Neural cell (in vitro differentiated cells): ENCODE data around the gene GPSM1. TPM values are rescaled to one million over a fixed set of nuclear protein-coding genes. Genes with fewer than 3 reads are reported as not detected.
"Not testable (repeated sequence)": the region's sequence is repeated elsewhere in the genome, so short reads cannot be mapped to it uniquely, and the experiment has no call there.

Experiments
- H2AFZ ChIP-seq: fragments of 200-600, 300-800 bp; sonication (generic), shearing (Covaris generic); 2 replicates; pipeline ENCODE4 v1.6.0; 2014; ENCODE audit warnings: low read depth, mild to moderate bottlenecking, antibody characterized with exemption, low read length, moderate library complexity
- H3F3A ChIP-seq: fragments of 200-600 bp; shearing (Covaris generic); 2 replicates; pipeline ENCODE4 v1.6.1; 2016; ENCODE audit warnings: mild to moderate bottlenecking, moderate library complexity, mixed read lengths, antibody characterized with exemption, low read length; ENCODE audit not compliant: insufficient read depth, poor library complexity, severe bottlenecking
- H3K27ac ChIP-seq: fragments of 200-600, 300-800 bp; sonication (generic), shearing (Covaris generic); 2 replicates; pipeline ENCODE4 v1.5.1; 2014; ENCODE audit warnings: mild to moderate bottlenecking, low read length, moderate library complexity
- H3K27me3 ChIP-seq: fragments of 300-800, 200-600 bp; sonication (generic), shearing (Covaris generic); 2 replicates; pipeline ENCODE4 v1.6.0; 2014; ENCODE audit warnings: mild to moderate bottlenecking, low read depth, low read length, moderate library complexity; ENCODE audit not compliant: insufficient read depth
- H3K36me3 ChIP-seq: fragments of 300-800, 200-600 bp; sonication (generic), shearing (Covaris generic); 2 replicates; pipeline ENCODE4 v1.5.1; 2014; ENCODE audit warnings: mild to moderate bottlenecking, antibody characterized with exemption, low read length, moderate library complexity; ENCODE audit not compliant: insufficient read depth
- H3K4me2 ChIP-seq: fragments of 300-800, 200-600 bp; sonication (generic), shearing (Covaris generic); 2 replicates; pipeline ENCODE4 v1.6.0; 2014; ENCODE audit warnings: mild to moderate bottlenecking, low read length
- H3K4me3 ChIP-seq: fragments of 300-800, 200-600 bp; sonication (generic), shearing (Covaris generic); 2 replicates; pipeline ENCODE4 v1.5.1; 2014; ENCODE audit warnings: mild to moderate bottlenecking, low read length, moderate library complexity
- H3K79me2 ChIP-seq: fragments of 200-600 bp; shearing (Covaris generic); replicated peaks from 2 replicates; pipeline ENCODE4 v1.6.0; 2014; ENCODE audit warnings: mild to moderate bottlenecking, low read length, moderate library complexity; ENCODE audit not compliant: insufficient read depth
- H3K9ac ChIP-seq: fragments of 300-800, 200-600 bp; sonication (generic), shearing (Covaris generic); 2 replicates; pipeline ENCODE4 v1.6.1; 2016; ENCODE audit warnings: mild to moderate bottlenecking, low read length, mixed read lengths
- H3K9me2 ChIP-seq: fragments of 200-600 bp; shearing (Covaris generic); 2 replicates; pipeline ENCODE4 v1.6.1; 2016; ENCODE audit warnings: mild to moderate bottlenecking, low read length, mixed read lengths; ENCODE audit not compliant: insufficient read depth
- H3K9me3 ChIP-seq: fragments of 200-600, 300-800 bp; sonication (generic), shearing (Covaris generic); 2 replicates; pipeline ENCODE4 v1.6.1; 2016; ENCODE audit warnings: mild to moderate bottlenecking, mixed run types, low read length, moderate library complexity, mixed read lengths
- H4K20me1 ChIP-seq: fragments of 200-600 bp; shearing (Covaris generic); 2 replicates; pipeline ENCODE4 v1.6.1; 2016; ENCODE audit warnings: mild to moderate bottlenecking, mixed run types; ENCODE audit not compliant: insufficient read depth
- EP300 ChIP-seq: fragments of 450-650 bp; conservative IDR thresholded peaks from 2 replicates; pipeline ENCODE4 v1.6.1; 2014; ENCODE audit warnings: antibody characterized with exemption, mild to moderate bottlenecking, moderate library complexity; ENCODE audit not compliant: poor library complexity, severe bottlenecking
- EZH2 ChIP-seq: fragments of 200-600, 300-800 bp; shearing (Covaris generic), sonication (generic); IDR thresholded peaks from 2 replicates; pipeline ENCODE4 v1.6.1; 2014; ENCODE audit warnings: antibody characterized with exemption, low read length, borderline replicate concordance, mild to moderate bottlenecking; ENCODE audit not compliant: insufficient read depth, poor library complexity, severe bottlenecking
- MXI1 ChIP-seq: fragments of 450-650 bp; conservative IDR thresholded peaks from 2 replicates; pipeline ENCODE4 v1.6.1; 2014; ENCODE audit warnings: antibody characterized with exemption, mild to moderate bottlenecking; ENCODE audit not compliant: poor library complexity, severe bottlenecking
- POLR2AphosphoS5 ChIP-seq: IDR thresholded peaks from 2 replicates; pipeline ENCODE4 v1.6.1; 2012
- RAD21 ChIP-seq: fragments of 450-650 bp; conservative IDR thresholded peaks from 2 replicates; pipeline ENCODE4 v1.6.1; 2014; ENCODE audit warnings: antibody characterized with exemption, mild to moderate bottlenecking, moderate library complexity
- SMC3 ChIP-seq: fragments of 450-650 bp; conservative IDR thresholded peaks from 2 replicates; pipeline ENCODE4 v1.6.1; 2014; ENCODE audit warnings: antibody characterized with exemption, mild to moderate bottlenecking, moderate library complexity; ENCODE audit not compliant: poor library complexity
- TAF1 ChIP-seq: IDR thresholded peaks from 2 replicates; pipeline ENCODE4 v1.6.1; 2012; ENCODE audit warnings: low read depth
- polyA plus RNA-seq: library from polyadenylated mRNA; depleted of rRNA; stranded (reverse); fragments of >200 nt; gene quantifications from 2 replicates; pipeline ENCODE4 v1.2.3, GENCODE V29; 2014
- TF ChIP-seq, protein P1 (sequence below): fragments of 450-650 bp; IDR thresholded peaks from 2 replicates; pipeline ENCODE4 v1.5.1; 2014; ENCODE audit warnings: antibody characterized with exemption, mild to moderate bottlenecking, moderate library complexity; ENCODE audit not compliant: poor library complexity, severe bottlenecking
- TF ChIP-seq, protein P2 (sequence below): IDR thresholded peaks from 2 replicates; pipeline ENCODE4 v1.6.1; 2012; ENCODE audit warnings: borderline replicate concordance

Gene GPSM1
- polyA plus RNA-seq, 1 donor from 2014 or later = 117 TPM

DNA sequence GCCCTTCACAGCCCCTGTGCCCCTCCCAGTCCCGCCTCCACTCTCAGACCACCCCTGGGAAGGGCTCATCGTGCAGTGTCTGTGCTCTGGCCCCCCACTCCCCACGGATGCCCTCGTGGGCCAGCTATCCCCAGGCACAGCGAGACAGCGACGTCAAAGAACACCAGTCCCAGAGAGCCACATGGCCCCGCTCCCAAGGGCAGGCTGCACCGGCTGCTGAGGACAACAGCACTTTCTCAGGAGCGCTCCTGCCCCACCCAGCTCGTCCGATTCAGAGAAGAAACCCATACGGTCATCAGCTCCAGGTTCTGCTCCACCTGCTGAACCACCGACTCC lies 77.4 kb downstream of the GPSM1 start:
- H3K9ac ChIP-seq = no peak overlapping the region
- H3K36me3 ChIP-seq = no peaks in the 10 kb centered on the region
- no peak overlapping the region for H3K27ac ChIP-seq
- no peak overlapping the region for H3K4me2 ChIP-seq
- no peaks in the 10 kb centered on the region for H3F3A ChIP-seq
- no peak overlapping the region for H3K4me3 ChIP-seq
- H3K9me3 ChIP-seq = no peaks in the 10 kb centered on the region
- H4K20me1 ChIP-seq = no peaks in the 10 kb centered on the region
- H3K27me3 ChIP-seq = no peaks in the 10 kb centered on the region
- H3K9me2 ChIP-seq = no peaks in the 10 kb centered on the region
- peaks cover 5% of the 10 kb centered on the region for H3K79me2 ChIP-seq
- TF ChIP-seq SMC3 (no peak), POLR2AphosphoS5 (no peak), EP300 (no peak), TAF1 (no peak), EZH2 (no peak), RAD21 (no peak), MXI1 (no peak)
- TF ChIP-seq, protein P1, sequence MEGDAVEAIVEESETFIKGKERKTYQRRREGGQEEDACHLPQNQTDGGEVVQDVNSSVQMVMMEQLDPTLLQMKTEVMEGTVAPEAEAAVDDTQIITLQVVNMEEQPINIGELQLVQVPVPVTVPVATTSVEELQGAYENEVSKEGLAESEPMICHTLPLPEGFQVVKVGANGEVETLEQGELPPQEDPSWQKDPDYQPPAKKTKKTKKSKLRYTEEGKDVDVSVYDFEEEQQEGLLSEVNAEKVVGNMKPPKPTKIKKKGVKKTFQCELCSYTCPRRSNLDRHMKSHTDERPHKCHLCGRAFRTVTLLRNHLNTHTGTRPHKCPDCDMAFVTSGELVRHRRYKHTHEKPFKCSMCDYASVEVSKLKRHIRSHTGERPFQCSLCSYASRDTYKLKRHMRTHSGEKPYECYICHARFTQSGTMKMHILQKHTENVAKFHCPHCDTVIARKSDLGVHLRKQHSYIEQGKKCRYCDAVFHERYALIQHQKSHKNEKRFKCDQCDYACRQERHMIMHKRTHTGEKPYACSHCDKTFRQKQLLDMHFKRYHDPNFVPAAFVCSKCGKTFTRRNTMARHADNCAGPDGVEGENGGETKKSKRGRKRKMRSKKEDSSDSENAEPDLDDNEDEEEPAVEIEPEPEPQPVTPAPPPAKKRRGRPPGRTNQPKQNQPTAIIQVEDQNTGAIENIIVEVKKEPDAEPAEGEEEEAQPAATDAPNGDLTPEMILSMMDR = no peak
- TF ChIP-seq, protein P2, sequence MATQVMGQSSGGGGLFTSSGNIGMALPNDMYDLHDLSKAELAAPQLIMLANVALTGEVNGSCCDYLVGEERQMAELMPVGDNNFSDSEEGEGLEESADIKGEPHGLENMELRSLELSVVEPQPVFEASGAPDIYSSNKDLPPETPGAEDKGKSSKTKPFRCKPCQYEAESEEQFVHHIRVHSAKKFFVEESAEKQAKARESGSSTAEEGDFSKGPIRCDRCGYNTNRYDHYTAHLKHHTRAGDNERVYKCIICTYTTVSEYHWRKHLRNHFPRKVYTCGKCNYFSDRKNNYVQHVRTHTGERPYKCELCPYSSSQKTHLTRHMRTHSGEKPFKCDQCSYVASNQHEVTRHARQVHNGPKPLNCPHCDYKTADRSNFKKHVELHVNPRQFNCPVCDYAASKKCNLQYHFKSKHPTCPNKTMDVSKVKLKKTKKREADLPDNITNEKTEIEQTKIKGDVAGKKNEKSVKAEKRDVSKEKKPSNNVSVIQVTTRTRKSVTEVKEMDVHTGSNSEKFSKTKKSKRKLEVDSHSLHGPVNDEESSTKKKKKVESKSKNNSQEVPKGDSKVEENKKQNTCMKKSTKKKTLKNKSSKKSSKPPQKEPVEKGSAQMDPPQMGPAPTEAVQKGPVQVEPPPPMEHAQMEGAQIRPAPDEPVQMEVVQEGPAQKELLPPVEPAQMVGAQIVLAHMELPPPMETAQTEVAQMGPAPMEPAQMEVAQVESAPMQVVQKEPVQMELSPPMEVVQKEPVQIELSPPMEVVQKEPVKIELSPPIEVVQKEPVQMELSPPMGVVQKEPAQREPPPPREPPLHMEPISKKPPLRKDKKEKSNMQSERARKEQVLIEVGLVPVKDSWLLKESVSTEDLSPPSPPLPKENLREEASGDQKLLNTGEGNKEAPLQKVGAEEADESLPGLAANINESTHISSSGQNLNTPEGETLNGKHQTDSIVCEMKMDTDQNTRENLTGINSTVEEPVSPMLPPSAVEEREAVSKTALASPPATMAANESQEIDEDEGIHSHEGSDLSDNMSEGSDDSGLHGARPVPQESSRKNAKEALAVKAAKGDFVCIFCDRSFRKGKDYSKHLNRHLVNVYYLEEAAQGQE = no peak
- H2AFZ ChIP-seq = no peak overlapping the region

DNA sequence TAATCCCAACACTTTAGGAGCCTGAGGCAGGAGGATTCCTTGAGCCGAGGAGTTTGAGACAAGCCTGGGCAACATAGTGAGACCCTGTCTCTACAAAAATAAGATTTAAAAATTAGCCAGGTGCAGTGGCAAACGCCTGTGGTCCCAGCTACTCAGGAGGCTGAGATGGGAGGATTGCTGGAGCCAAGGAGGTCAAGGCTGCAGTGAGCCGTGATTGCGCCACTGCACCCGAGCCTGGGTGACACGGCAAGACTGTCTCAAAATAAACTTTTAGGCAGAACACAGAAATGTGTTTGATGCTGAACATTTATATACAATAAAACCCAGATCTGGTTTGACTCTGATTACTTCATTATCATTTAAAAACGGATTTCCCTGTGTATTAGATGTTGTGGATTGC lies 78.1 kb downstream of the GPSM1 start:
- no peak overlapping the region for H3K4me2 ChIP-seq
- no peak overlapping the region for H2AFZ ChIP-seq
- H3K27ac ChIP-seq = no peak overlapping the region
- H3F3A ChIP-seq = no peaks in the 10 kb centered on the region
- TF ChIP-seq SMC3 = no peak
- TF ChIP-seq, protein P2 = no peak
- TF ChIP-seq TAF1 = no peak
- TF ChIP-seq, protein P1 = no peak
- no peak for TF ChIP-seq RAD21
- no peak for TF ChIP-seq EP300
- no peak for TF ChIP-seq EZH2
- no peak for TF ChIP-seq MXI1
- TF ChIP-seq POLR2AphosphoS5 = no peak
- no peak overlapping the region for H3K4me3 ChIP-seq
- no peaks in the 10 kb centered on the region for H3K36me3 ChIP-seq
- H4K20me1 ChIP-seq = no peaks in the 10 kb centered on the region
- H3K79me2 ChIP-seq = peaks cover 7% of the 10 kb centered on the region
- no peaks in the 10 kb centered on the region for H3K9me3 ChIP-seq
- H3K27me3 ChIP-seq = no peaks in the 10 kb centered on the region
- no peaks in the 10 kb centered on the region for H3K9me2 ChIP-seq
- no peak overlapping the region for H3K9ac ChIP-seq

DNA sequence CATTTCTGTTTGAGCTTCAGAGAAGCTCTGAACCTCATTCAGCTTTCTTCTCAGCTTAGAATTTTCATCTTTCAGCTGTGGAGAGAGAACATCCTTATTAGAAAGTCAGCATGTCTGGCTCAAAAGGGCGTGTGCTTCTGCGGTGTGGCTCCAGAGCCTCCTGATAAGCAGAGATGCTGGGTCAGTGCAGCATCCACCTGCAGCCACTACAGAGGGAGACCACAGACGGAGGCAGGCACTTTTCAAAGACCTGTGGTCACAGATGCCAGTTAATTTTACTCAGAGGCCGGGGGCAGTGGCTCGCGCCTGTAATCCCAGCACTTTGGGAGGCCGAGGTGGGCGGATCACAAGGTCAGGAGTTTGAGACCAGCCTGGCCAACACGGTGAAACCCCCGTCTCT lies 78.6 kb downstream of the GPSM1 start:
- not testable (repeated sequence) for H4K20me1 ChIP-seq, H3K9me2 ChIP-seq, H3K9ac ChIP-seq, H3K4me2 ChIP-seq, H3K4me3 ChIP-seq, H3K9me3 ChIP-seq, H3K27ac ChIP-seq, H3F3A ChIP-seq, H2AFZ ChIP-seq, H3K36me3 ChIP-seq, H3K27me3 ChIP-seq
- H3K79me2 ChIP-seq = peaks cover 11% of the 10 kb centered on the region
